Breast epithelium (tissue), 4 donors: ENCODE results near the gene RGS3. TPM values are rescaled to one million over a fixed set of nuclear protein-coding genes. Genes with fewer than 3 reads are reported as not detected.

Experiments used
- DNase-seq, 2 donors: peaks; one replicate each; pipeline ENCODE4 v3.0.0-alpha.2; 2019; ENCODE audit warnings: low spot score in 2 of 2
- H3K27ac ChIP-seq, 2 donors: fragments of 200-600 bp; sonication (generic) in 1 of 2; one replicate each; pipeline ENCODE4 v1.5.1; 2016 to 2019; ENCODE audit warnings: mild to moderate bottlenecking in 1 of 2
- H3K27me3 ChIP-seq, 2 donors: fragments of 200-600 bp; sonication (generic) in 1 of 2; one replicate each; pipeline versions ENCODE4 v1.5.1 to v1.6.0; 2017 to 2019; ENCODE audit warnings: control low read depth in 1 of 2, mild to moderate bottlenecking in 1 of 2
- H3K36me3 ChIP-seq: fragments of 200-600 bp; one replicate; pipeline ENCODE4 v1.5.1; 2019
- H3K4me1 ChIP-seq, 2 donors: fragments of 200-600 bp; sonication (generic); one replicate each; pipeline ENCODE4 v1.5.1; 2016 to 2019; ENCODE audit warnings: control low read depth in 1 of 2
- H3K4me3 ChIP-seq, 3 donors: fragments of 200-600 bp; sonication (generic); 1 replicate in 2 of 3; 2 replicates in 1 of 3; pipeline ENCODE4 v1.5.1; 2016 to 2019; ENCODE audit warnings: mild to moderate bottlenecking in 3 of 3, moderate library complexity in 2 of 3
- H3K9me3 ChIP-seq, 2 donors: fragments of 200-600 bp; sonication (generic) in 1 of 2; one replicate each; pipeline ENCODE4 v1.5.1; 2016 to 2019; ENCODE audit warnings: control low read depth in 1 of 2
- CTCF ChIP-seq, 3 donors: fragments of 450-650 bp; IDR thresholded peaks; one replicate each; pipeline ENCODE4 v1.5.1; 2016 to 2017; ENCODE audit warnings: antibody characterized with exemption in 3 of 3, mild to moderate bottlenecking in 3 of 3, moderate library complexity in 3 of 3
- POLR2A ChIP-seq: fragments of 450-650 bp; IDR thresholded peaks from one replicate; pipeline ENCODE4 v1.6.1; 2016; ENCODE audit warnings: antibody characterized with exemption, mild to moderate bottlenecking, moderate library complexity
- POLR2AphosphoS5 ChIP-seq, 3 donors: sonication (generic); formaldehyde crosslinking; IDR thresholded peaks; one replicate each; pipeline ENCODE4 v1.6.1; 2017; ENCODE audit warnings: antibody characterized with exemption in 3 of 3
- intact Hi-C: fragments of 100-400 bp; cut with DNase I; formaldehyde crosslinking; loops from one replicate; pipeline ENCODE4 v1.15.1; 2023; ENCODE audit warnings: low total_unique reads
- total RNA-seq, 3 donors: library from RNA; depleted of rRNA; stranded (reverse); fragments of >200 nt; gene quantifications; one replicate each; pipeline ENCODE4 v1.1.0, GENCODE V29; 2016

Gene RGS3
- total RNA-seq, 3 donors from 2014 or later = 31.7 to 49.0 (median 35.4) TPM

- H3K36me3 ChIP-seq = no peaks in the 10 kb centered on the region
- no peak overlapping the region for H3K27ac ChIP-seq
- no peaks in the 10 kb centered on the region for H3K27me3 ChIP-seq
- intact Hi-C loops = no loop called here
- TF ChIP-seq POLR2AphosphoS5 (IDR thresholded peaks at IDR 0.05) = no peak
- TF ChIP-seq POLR2A = no peak
- no peak for TF ChIP-seq CTCF (IDR thresholded peaks at IDR 0.05)
- no peaks in the 10 kb centered on the region for H3K9me3 ChIP-seq
- no peak overlapping the region for H3K4me3 ChIP-seq
- H3K4me1 ChIP-seq = no peaks in the 10 kb centered on the region
- no peak for DNase-seq
Measured at GRCh38 chr9:113530942-113531341, 67.4 kb downstream of the RGS3 start.

DNA sequence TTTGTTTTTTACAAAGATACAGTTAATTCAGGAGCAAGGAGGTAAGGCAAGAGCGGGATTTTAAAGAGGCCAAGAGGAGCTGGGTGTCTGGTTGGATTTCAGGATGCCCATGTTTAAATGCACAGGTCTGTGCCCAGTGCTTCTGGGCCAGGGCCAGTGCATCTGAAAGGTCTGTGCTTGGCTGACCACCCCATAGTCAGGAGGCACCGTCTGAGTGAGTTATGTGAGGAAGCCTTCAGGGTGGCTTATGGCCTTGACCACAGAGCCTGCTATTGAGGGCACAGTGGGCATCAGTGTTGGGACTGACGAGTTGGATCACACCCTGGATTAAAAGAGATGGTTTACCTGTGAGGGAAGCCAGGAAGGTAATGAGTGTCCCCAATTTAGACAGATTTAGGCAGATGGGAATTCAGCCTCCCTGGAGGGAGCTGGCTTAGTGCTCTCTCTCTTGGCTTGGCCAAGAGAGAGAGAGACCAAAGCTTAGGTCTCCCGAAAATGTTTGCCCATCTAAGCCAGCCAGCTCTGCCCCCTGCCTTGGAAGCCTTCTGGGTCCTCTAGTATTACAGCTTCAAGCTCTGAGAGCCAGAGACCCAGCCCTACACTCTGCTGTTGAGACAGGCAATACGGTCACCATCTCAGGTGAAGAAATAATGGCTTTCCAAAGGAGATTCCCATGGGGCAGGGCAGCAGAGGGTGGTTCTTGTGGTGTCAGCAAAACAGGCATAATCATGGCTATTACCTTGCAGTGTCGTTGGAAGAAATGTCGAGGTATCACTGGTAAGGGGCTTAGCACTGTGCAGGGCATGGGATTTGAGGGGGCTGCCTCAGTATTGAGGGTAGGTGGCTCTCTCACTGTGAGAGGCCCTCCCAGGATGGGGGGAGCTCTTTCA, 68.6 kb downstream of the RGS3 start:
- Histone ChIP-seq H3K4me1 (no peaks in the 10 kb centered on the region), H3K9me3 (no peaks in the 10 kb centered on the region), H3K36me3 (no peaks in the 10 kb centered on the region), H3K27ac (no peak overlapping the region), H3K27me3 (no peaks in the 10 kb centered on the region), H3K4me3 (no peak overlapping the region)
- TF ChIP-seq CTCF (IDR thresholded peaks at IDR 0.05) (no peak), POLR2AphosphoS5 (IDR thresholded peaks at IDR 0.05) (no peak), POLR2A (no peak)
- no peak for DNase-seq
- intact Hi-C loops = no loop called here

- Histone ChIP-seq H3K9me3 (no peaks in the 10 kb centered on the region), H3K27me3 (no peaks in the 10 kb centered on the region), H3K27ac (no peak overlapping the region), H3K36me3 (no peaks in the 10 kb centered on the region), H3K4me3 (no peak overlapping the region), H3K4me1 (no peaks in the 10 kb centered on the region)
- DNase-seq = no peak
- intact Hi-C loops = no loop called here
- TF ChIP-seq POLR2AphosphoS5 (IDR thresholded peaks at IDR 0.05) = no peak
- no peak for TF ChIP-seq POLR2A
- TF ChIP-seq CTCF (IDR thresholded peaks at IDR 0.05) = no peak
Measured at GRCh38 chr9:113532809-113533190, 69.3 kb downstream of the RGS3 start.

- Histone ChIP-seq H3K27ac (no peak overlapping the region), H3K36me3 (no peaks in the 10 kb centered on the region), H3K27me3 (no peaks in the 10 kb centered on the region), H3K9me3 (no peaks in the 10 kb centered on the region), H3K4me1 (no peaks in the 10 kb centered on the region), H3K4me3 (no peak overlapping the region)
- no peak for DNase-seq
- TF ChIP-seq CTCF (IDR thresholded peaks at IDR 0.05) (no peak), POLR2AphosphoS5 (IDR thresholded peaks at IDR 0.05) (no peak), POLR2A (no peak)
- intact Hi-C loops = no loop called here
Measured at GRCh38 chr9:113533335-113534225, 70.1 kb downstream of the RGS3 start.

DNA sequence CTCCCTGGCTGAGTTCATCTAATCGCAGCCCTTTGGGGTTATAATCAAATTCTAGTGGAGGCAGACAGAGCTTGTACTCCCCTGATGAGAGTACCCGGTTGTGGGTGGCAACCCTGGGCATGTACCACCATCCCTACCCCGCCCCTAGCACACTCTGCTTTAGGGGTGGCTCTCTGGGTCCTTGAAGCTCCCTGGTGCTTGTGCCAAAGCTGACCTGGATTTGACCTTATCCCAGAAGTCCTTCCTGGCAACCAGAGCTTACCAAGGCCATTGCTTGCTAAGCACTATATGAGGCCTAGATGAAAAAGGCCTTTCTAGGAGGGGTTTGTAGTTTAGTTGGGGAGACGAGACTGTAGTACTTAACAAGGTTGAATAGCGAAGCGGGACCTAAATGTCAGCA, 72.2 kb downstream of the RGS3 start:
- no peaks in the 10 kb centered on the region for H3K36me3 ChIP-seq
- intact Hi-C loops = no loop called here
- no peak for TF ChIP-seq POLR2A
- no peak for TF ChIP-seq POLR2AphosphoS5 (IDR thresholded peaks at IDR 0.05)
- no peak for TF ChIP-seq CTCF (IDR thresholded peaks at IDR 0.05)
- no peak overlapping the region for H3K4me3 ChIP-seq
- no peaks in the 10 kb centered on the region for H3K4me1 ChIP-seq
- H3K27me3 ChIP-seq = no peaks in the 10 kb centered on the region
- H3K9me3 ChIP-seq = no peaks in the 10 kb centered on the region
- DNase-seq = no peak
- peak overlapping the region in 1 of 2 donors; percentile 61 for H3K27ac ChIP-seq
